Fibroblast of mammary gland (primary cell): ENCODE data around the gene AP3D1.

ENCODE experiments used
- DNase-seq: peaks from one replicate; pipeline ENCODE4 v3.0.0-alpha.2; 2010; ENCODE audit warnings: low read depth
- H3K4me3 ChIP-seq: 2 replicates; pipeline ENCODE4 v1.5.1; 2011; ENCODE audit warnings: low read depth, mild to moderate bottlenecking, low read length, moderate library complexity; ENCODE audit not compliant: control insufficient read depth
- CTCF ChIP-seq: conservative IDR thresholded peaks from 2 replicates; pipeline ENCODE4 v1.5.1; 2011; ENCODE audit warnings: low read depth, low read length, inconsistent platforms; ENCODE audit not compliant: control insufficient read depth, insufficient read depth

The AP3D1 gene

GRCh38 chr19:2121416-2122051 is 29.8 kb downstream of the AP3D1 start:
- H3K4me3 ChIP-seq: no peak overlapping the region
- no peak for DNase-seq
- no peak for TF ChIP-seq CTCF

- no peak for TF ChIP-seq CTCF
Measured at GRCh38 chr19:2120821-2121220, 30.5 kb downstream of the AP3D1 start.

GRCh38 chr19:2119921-2120785 is 31.2 kb downstream of the AP3D1 start:
- no peak overlapping the region for H3K4me3 ChIP-seq
- no peak for DNase-seq
- no peak for TF ChIP-seq CTCF

More at GRCh38 chr19:2120821-2121220, 30.5 kb downstream of the AP3D1 start:
- no peak overlapping the region for H3K4me3 ChIP-seq
- DNase-seq: no peak

GRCh38 chr19:2118438-2118837 is 32.9 kb downstream of the AP3D1 start:
- TF ChIP-seq CTCF: no peak
- no peak for DNase-seq
- H3K4me3 ChIP-seq: no peak overlapping the region

GRCh38 chr19:2117215-2117960 is 34.0 kb downstream of the AP3D1 start:
- TF ChIP-seq CTCF: no peak
- no peak for DNase-seq
- H3K4me3 ChIP-seq: no peak overlapping the region

- no peak for DNase-seq
- no peak overlapping the region for H3K4me3 ChIP-seq
- no peak for TF ChIP-seq CTCF
Measured at GRCh38 chr19:2116507-2116906, 34.9 kb downstream of the AP3D1 start.
